Gastrocnemius medialis (tissue), 4 donors: Measurements from ENCODE around the gene TUBB4B.

Source experiments
- POLR2A ChIP-seq, 2 donors: fragments of 450-650 bp; IDR thresholded peaks; one replicate each; pipeline ENCODE4 v1.6.1; 2017; ENCODE audit warnings: antibody characterized with exemption in 2 of 2, mild to moderate bottlenecking in 2 of 2, moderate library complexity in 2 of 2
- TF ChIP-seq, protein P1 (sequence below), 5 experiments: fragments of 450-650 bp in 3 of 5; fragments of 200-600 bp in 2 of 5; sonication (generic) in 2 of 5; IDR thresholded peaks in 4 of 5; conservative IDR thresholded peaks in 1 of 5; 1 replicate in 4 of 5; 2 replicates in 1 of 5; pipeline ENCODE4 v1.5.1; 2016 to 2019; ENCODE audit warnings: antibody characterized with exemption in 5 of 5, mild to moderate bottlenecking in 3 of 5, moderate library complexity in 3 of 5

DNA sequence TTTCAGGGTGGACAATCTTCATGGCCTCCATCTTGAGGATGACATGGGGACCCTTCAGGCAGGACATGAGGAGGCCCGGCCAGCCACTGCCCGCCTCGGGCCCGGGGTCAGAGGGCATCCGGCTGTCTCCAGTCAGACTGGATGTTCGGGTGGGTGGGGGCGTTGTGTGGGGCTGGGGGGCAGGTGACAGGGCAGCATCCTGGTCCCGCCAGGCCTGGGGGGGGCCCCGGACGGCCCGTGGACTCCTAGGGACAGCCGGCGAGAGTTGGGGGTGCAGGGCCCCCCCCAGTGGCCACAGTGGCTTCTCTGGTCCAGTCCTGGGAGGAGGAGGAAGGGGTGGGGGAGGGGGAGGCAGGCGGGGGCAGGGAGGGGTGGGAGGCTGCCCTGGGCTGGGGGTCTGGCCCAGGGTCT lies 20.0 kb upstream of the TUBB4B start:
- TF ChIP-seq, protein P1, sequence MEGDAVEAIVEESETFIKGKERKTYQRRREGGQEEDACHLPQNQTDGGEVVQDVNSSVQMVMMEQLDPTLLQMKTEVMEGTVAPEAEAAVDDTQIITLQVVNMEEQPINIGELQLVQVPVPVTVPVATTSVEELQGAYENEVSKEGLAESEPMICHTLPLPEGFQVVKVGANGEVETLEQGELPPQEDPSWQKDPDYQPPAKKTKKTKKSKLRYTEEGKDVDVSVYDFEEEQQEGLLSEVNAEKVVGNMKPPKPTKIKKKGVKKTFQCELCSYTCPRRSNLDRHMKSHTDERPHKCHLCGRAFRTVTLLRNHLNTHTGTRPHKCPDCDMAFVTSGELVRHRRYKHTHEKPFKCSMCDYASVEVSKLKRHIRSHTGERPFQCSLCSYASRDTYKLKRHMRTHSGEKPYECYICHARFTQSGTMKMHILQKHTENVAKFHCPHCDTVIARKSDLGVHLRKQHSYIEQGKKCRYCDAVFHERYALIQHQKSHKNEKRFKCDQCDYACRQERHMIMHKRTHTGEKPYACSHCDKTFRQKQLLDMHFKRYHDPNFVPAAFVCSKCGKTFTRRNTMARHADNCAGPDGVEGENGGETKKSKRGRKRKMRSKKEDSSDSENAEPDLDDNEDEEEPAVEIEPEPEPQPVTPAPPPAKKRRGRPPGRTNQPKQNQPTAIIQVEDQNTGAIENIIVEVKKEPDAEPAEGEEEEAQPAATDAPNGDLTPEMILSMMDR (IDR thresholded peaks at IDR 0.05 in 4 of 5, conservative IDR thresholded peaks at IDR 0.05 in 1 of 5) = no peak
- TF ChIP-seq POLR2A (IDR thresholded peaks at IDR 0.05) = no peak
